NCI-H146 (cell line): ENCODE data around the gene PIGP.
"Not testable (repeated sequence)": the region's sequence is repeated elsewhere in the genome, so short reads cannot be mapped to it uniquely, and the experiment has no call there.

Experiments
- DNase-seq: peaks from one replicate; lab custom pipeline; 2025; lab: John Stamatoyannopoulos, UW

Gene PIGP

DNA sequence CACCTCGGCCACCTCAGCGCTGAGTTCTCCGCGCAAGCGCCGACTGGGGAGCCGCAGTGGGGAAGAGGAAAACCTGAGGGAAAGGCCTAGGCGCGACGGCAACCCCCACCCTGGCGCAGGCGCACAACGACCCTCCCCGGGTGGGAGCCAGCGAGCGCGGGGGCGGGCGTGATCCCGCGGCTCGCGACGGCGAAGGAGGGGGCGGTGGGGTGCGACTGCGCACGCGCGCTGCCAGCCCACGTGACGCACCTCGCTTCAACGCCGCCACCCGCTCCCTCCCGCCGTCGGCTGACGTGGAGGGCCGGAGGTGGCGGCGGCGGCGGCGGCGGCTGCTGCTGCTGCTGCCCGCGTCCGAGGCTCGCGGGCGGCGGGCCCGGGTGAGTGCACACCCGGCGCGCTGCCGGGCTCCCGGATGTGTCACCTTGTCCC is at the start of gene PIGP, which contains the start of gene TTC3:
TSS of gene PIGP (minus strand) at position 84 of the 429 bp plus-strand sequence. CDS start 556 bp downstream, outside the sequence.
TSS of gene TTC3 (plus strand) at position 267 of the 429 bp plus-strand sequence. CDS start 14,004 bp downstream, outside the sequence.
- peak; percentile 92 for DNase-seq

DNA sequence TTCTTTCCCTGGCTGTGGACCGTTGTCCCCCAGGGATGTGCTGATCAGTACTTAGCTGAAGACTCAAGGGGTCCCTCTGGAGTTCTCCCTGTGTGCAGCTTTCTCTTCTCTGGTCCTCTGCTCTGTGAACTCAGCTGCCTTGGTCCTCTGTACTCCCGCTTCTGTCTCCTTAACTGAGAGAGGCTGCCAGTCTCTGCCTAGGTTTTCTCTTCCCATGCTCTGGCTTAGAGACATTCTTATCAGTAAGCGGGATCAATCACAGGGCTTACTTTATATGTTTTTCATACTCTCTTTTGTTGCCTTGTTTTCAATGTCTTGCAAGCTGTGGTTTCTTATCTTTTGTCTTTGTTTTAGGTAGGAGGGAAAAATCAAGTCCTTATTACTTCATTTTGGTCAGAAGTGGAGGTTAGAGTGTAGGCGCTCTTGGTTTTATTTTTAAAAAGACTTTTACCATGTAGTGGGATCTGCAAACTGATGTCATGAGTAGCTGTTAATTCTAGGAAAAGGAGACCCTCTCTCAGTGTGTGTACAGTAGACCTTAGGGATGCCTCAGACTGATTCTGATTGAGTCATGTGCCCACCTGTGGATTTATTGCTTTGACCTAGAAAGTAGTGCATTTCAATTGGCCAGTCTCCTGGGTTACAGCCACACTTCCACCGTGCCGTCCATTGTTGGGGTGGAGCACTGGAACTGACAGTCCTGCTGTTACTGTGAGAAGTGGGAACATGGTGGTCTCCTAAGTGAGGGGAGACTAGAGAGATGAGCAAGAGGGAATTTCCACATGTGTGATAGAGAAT is 46.7 kb upstream of the PIGP start:
- DNase-seq = peak; percentile 11

- no peak for DNase-seq
Observed at GRCh38 chr21:37118187-37118826, 45.4 kb upstream of the PIGP start.

GRCh38 chr21:37117204-37117603 is 44.3 kb upstream of the PIGP start:
- DNase-seq = no peak

DNA sequence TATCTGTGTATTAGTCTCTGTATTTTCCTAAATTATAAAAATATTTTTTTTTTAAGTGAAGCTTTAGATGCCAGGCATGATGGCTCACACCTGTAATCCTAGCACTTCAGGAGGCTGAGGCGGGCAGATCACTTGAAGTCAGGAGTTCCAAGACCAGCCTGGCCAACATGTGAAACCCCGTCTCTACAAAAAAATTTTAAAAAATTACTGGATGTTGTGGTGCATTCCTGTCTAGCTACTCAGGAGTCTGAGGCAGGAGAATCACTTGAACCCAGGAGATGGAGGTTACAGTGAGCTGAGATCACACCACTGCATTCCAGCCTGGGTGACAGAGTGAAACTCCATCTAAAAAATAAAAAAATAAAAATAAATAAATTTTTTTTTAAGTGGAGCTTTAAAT is 43.6 kb upstream of the PIGP start:
- not testable (repeated sequence) for DNase-seq

- DNase-seq = not testable (repeated sequence)
Observed at GRCh38 chr21:37114301-37114700, 41.4 kb upstream of the PIGP start.

DNA sequence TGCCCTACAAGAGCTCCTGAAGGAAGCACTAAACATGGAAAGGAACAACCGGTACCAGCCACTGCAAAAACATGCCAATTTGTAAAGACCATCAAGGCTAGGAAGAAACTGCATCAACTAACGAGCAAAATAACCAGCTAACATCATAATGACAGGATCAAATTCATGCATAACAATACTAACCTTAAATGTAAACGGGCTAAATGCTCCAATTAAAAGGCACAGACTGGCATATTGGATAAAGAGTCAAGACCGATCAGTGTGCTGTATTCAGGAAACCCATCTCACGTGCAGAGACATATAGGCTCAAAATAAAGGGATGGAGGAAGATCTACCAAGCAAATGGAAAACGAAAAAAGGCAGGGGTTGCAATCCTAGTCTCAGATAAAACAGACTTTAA is 38.2 kb upstream of the PIGP start:
- DNase-seq = not testable (repeated sequence)

- no peak for DNase-seq
Observed at GRCh38 chr21:37106998-37107397, 34.1 kb upstream of the PIGP start.

DNA sequence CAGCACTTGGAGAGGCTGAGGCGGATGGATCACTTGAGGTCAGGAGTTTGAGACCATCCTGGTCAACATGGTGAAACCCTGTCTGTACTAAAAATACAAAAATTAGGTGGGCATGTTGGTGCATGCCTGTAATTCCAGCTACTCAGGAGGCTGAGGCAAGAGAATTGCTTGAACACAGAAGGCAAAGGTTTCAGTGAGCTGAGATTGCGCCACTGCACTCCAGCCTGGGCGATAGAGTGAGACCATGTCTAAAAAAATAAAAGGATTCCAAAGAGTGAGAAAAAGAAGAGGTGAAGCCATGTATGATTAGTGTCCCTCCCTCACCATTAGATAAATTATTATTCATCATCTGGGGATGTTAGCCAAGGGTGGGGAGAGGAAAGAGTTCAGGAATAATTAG is 29.9 kb upstream of the PIGP start:
- DNase-seq = not testable (repeated sequence)

- no peak for DNase-seq
Observed at GRCh38 chr21:37101384-37101783, 28.5 kb upstream of the PIGP start.

DNA sequence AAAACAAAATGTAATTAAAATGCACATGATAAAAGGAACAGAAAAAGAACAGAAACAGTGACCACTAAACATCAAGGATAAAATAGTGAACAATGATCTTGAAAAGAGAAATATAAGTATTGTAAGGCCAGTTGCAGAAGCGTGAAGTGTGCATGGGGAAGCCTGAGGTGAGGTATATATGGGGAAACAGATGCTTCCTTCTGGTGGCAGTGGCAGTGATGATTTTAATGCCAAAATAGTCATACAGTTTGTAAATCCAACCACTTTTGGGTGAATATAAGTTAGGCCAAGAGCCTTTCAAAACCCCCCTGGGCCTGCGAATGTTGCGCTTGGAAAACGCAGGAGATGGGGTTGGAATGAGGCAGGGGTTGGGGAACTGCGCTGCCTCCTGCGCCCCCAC is 27.4 kb upstream of the PIGP start:
- no peak for DNase-seq

DNA sequence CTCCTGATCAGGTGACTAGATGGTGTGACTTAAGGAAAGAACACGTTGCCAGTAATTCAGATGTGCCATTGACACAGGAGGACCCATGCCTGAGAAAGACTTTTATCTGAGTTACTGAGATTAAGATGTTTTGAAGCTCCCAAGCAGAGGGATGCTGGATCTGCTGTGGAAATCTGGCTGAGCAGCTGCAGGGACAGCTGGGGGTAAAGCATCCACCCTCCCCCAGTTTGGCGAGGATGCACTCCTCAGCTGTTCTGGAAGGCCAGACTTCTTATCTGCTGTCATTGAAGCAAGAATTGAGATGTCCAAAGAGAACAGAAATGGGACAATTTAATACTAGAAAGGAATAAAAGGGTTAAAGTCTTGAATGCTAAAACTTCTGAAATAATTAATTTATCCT is 25.9 kb upstream of the PIGP start:
- no peak for DNase-seq

GRCh38 chr21:37095821-37096220 is 22.9 kb upstream of the PIGP start:
- DNase-seq = no peak

GRCh38 chr21:37093977-37094376 is 21.1 kb upstream of the PIGP start:
- no peak for DNase-seq

- no peak for DNase-seq
Observed at GRCh38 chr21:37088186-37088735, 15.4 kb upstream of the PIGP start.

DNA sequence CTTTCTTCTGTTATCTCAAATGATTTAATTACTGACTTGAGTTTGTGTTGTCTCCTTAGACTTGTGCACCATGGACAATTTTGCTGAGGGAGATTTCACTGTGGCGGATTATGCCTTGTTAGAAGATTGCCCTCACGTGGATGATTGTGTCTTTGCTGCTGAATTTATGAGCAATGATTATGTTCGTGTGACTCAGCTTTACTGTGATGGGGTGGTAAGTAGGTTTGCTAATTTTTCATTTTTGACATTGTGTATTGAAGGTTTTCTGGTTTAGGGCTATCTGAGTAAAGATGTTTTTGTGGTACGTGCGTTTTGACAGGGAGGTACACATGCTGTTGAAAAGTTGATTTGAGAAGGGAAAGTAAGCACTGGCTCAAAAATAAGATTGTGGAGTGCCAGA is 14.3 kb upstream of the PIGP start:
- no peak for DNase-seq

DNA sequence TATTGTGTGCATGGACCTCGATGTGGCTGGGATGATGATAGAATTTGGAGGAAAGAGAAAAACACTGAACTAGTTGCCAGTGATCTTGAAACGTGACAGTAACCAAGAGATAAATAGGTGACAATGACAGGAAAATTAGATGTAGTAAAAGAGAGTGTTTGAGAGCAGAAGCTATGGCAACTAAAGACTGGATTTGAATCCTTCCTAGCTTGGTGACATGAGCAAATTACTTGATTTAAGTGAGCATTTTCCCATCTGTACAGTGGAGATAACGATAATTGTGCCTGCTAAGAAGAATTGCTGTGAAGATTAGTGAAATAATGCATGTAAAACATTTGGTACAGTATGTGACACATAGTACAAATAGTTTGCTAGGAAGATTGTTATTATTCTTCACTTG is 12.9 kb upstream of the PIGP start:
- DNase-seq = no peak

DNA sequence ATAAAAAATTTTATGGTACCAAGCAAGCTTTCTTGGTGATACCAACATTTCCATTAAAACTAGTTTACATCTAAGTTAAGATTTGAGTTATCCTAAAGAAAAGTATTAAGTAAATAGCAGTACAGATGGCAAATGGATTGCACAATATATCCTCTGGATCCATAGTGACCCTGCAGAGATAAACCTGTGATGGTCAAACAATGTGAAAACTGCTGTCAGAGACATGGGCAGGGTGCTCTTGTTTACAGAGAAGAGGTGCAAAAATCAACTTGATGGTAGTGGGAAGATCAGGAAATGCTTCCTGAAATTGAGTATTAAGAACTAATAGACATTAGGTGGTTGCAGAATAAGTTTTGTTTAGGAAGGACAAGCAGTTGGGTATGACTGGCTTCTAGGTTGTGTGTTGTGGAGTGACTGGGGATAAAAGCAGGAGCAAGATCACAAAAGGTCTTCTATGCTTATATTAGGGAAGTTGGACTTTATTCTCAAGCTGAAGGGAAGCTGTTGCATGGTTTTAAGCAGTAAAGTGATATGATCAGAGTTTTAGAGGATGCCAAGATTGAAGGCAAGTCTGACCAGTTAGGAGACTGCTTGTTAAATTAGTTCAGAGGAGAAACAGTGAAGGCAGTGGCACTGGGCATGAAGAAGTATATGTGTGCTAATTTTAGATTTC is 10.1 kb upstream of the PIGP start:
- DNase-seq = no peak

GRCh38 chr21:37082375-37082774 is 9.5 kb upstream of the PIGP start:
- no peak for DNase-seq

GRCh38 chr21:37079211-37079824 is 6.4 kb upstream of the PIGP start:
- no peak for DNase-seq

GRCh38 chr21:37077403-37077802 is 4.5 kb upstream of the PIGP start:
- DNase-seq = no peak
